GM12873 (cell line): ENCODE data around the gene RAET1E.

Source experiments
- TF ChIP-seq, protein P1 (sequence below): IDR thresholded peaks from 2 replicates; pipeline ENCODE4 v1.5.1; 2012; ENCODE audit warnings: low read depth, mild to moderate bottlenecking, moderate library complexity, low read length, control low read depth; ENCODE audit not compliant: insufficient read depth; ENCODE audit errors: missing control alignments

Gene RAET1E

DNA sequence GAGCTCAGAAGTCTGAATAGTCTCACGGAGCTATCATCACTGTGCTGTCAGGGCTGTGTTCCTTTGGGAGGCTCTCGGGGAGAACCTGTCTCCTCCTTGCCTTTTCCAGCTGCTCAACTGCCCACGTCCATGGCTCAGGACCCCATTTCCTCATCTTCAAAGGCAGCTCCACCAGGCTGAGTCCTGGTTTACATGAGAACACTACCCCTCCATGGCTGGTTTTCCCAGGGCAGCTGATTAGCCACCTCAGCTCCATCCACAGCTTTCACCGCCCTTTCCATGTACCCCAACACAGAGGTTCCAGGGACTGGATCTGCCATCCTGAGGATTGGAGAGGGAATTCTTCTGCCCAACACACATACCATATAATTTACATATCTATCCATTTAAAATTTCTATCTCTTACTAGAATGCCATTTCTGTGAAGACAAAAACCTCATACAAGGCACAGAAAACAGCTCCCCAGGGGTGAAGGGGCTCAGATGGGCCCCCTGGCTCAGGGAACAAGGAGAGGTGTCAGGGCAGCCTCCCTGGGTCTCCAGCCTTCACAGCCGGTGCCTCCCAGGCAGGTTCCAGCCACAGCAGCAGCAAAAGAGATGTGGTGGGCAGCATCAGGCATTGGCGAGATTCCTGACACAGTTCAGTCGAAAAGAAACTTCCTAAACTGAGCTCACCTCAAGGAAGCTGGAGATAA is 2.2 kb upstream of the RAET1E start:
- TF ChIP-seq, protein P1, sequence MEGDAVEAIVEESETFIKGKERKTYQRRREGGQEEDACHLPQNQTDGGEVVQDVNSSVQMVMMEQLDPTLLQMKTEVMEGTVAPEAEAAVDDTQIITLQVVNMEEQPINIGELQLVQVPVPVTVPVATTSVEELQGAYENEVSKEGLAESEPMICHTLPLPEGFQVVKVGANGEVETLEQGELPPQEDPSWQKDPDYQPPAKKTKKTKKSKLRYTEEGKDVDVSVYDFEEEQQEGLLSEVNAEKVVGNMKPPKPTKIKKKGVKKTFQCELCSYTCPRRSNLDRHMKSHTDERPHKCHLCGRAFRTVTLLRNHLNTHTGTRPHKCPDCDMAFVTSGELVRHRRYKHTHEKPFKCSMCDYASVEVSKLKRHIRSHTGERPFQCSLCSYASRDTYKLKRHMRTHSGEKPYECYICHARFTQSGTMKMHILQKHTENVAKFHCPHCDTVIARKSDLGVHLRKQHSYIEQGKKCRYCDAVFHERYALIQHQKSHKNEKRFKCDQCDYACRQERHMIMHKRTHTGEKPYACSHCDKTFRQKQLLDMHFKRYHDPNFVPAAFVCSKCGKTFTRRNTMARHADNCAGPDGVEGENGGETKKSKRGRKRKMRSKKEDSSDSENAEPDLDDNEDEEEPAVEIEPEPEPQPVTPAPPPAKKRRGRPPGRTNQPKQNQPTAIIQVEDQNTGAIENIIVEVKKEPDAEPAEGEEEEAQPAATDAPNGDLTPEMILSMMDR: no peak

GRCh38 chr6:149899486-149899885 is 1.6 kb upstream of the RAET1E start:
- TF ChIP-seq, protein P1: no peak

DNA sequence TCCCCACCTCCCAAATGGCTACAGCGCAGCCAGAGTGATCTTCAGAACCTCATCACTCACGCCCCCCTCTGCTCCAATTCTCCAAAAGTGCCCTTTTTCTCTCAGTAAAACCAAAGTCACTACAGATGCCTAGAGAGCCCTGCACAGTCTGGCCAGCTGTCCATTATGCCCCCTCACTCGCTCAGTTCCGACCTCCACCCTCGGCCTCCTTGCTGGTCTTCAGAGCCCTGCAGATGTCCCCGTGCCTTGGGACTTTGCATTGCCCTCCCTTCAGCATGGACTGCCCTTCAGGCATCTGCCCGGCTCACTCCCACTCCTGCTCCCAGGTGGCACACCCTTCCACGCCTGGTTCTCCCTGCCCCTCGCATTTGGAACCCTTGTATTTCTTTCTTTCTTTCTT is 1.1 kb upstream of the RAET1E start:
- TF ChIP-seq, protein P1: no peak

DNA sequence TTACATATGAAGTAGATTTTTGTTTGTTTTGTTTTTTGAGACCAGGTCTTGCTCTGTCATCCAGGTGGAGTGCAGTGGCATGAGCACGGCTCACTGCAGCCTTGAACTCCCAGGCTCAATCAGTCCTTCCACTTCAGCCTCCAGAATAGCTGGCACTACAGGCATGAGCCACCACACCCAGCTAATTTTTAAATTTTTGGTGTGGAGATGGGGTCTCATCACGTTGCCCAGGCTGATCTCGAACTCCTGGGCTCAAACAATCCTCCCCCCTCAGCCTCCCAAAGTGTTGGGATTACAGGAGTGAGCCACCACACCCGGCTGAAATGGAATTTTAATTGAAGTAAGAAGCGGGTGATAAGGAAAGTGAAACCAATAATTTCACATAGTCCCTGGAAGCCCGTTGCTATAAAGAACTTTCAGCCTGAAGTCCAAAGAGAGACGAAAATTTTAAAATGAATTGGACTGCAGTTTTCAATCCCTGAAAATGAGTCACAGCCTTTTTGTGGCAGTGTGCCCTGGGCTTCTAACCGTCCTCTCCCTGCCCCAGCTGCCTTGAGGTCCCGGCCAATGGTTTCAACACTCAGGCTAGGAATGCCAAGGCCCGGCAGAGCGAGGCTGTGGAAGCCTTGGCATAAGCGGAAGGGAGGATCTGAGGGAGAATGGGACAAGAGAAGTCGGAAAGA is 757 bp downstream of the RAET1E start:
- TF ChIP-seq, protein P1: no peak

DNA sequence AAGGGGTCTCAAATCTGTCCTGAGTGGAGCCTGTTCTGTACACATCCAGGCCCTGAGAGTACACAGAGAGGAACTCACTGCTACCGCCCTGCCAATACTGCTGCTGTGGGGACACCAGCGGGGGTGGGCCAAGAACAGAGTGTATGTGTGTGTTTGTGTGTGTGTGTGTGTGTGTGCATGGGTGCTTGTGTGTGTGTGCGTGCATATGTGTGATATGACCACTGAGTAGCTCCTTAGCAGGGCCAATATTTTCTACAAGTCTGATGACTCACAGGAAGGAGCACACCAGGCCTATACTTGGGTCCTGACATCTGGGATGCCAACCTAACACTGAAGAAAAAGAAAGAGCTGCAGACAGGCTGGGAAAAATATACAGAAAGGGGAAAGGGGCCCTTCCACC is 1.4 kb downstream of the RAET1E start:
- TF ChIP-seq, protein P1: no peak

GRCh38 chr6:149895833-149896271 is 2.1 kb downstream of the RAET1E start:
- TF ChIP-seq, protein P1: no peak

- TF ChIP-seq, protein P1: no peak
These were observed 2.8 kb downstream of the RAET1E start for GRCh38 chr6:149895048-149895590.
